Measurements from ENCODE around the gene SORL1-AS1.

Gene SORL1-AS1

GRCh38 chr11:121474680-121475079 is 21.9 kb upstream of the SORL1-AS1 start:
- DNase-seq, result no peak

DNA sequence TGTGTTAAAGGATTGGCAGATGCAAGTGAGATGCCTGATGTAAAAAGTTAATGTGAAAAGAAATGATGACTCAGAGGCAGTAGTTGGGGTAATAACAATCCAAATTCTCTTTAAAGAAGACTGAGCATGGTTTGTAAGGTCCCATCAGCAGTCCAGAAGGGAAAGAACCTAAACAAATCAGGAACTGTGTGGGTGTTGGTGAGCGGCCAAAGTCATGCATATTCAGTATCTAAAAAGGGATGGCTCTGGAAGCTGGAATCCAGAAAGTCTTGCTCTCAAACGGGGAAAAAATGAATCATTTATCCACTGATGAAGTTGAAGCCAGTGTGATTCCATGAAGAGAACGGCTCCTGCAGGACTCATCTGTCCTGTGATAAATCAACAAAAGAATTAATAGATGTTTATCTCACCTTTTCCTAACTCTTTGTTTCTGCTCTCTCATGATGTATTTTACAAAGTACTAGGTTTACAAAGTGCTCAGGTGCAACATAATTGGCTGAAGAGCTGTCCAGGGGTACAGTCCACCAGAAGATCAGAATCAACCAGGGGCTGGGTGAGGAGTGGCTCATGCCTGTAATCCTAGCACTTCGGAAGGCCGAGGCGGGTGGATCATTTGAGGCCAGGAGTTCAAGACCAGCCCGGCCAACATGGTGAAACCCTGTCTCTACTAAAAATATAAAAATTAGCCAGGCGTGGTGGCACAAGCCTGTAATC is 20.5 kb upstream of the SORL1-AS1 start:
- DNase-seq, result no peak

DNA sequence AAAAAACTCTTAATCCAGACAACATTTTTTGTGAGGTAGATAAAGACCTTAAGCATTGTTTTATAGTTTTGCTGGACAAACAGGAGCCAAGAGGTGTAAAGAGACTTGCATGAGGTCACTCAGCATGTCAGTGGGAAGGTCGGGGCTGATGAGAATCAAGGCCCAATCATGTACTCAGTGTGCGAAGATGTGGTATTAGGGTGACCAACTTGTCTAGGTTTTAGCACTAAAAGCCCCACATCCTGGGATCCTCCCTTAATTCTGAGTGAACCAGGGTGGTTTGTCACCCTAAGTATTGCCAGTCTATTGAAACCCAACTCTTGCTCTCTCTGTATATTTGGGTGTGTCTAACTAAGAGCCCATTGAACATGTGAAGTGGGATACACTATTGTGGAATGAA is 19.5 kb upstream of the SORL1-AS1 start:
- no peak for DNase-seq

- no peak for DNase-seq
Observed at GRCh38 chr11:121471167-121471566, 18.4 kb upstream of the SORL1-AS1 start.

- no peak for DNase-seq
Observed at GRCh38 chr11:121469910-121470309, 17.1 kb upstream of the SORL1-AS1 start.

GRCh38 chr11:121467965-121468364 is 15.2 kb upstream of the SORL1-AS1 start:
- no peak for DNase-seq

DNA sequence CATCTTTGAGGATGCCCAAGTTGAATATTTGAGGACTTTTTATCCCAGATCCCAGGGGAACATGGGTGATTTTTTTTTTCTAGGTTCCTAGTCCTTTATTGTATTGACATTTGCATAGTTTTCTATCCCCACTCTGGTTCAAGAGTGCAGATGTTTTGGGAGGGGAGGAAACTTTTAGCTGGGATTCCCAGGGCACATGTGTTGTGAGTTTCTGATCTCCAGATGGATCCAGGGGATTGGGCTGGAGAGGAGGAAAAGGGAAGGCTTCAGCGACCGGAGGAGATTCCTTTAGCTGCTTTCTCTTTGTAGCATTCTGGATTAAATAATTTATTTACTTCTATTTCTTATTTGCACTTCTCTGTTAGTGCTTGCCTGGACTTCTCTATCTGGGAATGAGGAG is 14.7 kb upstream of the SORL1-AS1 start:
- DNase-seq, result no peak

DNA sequence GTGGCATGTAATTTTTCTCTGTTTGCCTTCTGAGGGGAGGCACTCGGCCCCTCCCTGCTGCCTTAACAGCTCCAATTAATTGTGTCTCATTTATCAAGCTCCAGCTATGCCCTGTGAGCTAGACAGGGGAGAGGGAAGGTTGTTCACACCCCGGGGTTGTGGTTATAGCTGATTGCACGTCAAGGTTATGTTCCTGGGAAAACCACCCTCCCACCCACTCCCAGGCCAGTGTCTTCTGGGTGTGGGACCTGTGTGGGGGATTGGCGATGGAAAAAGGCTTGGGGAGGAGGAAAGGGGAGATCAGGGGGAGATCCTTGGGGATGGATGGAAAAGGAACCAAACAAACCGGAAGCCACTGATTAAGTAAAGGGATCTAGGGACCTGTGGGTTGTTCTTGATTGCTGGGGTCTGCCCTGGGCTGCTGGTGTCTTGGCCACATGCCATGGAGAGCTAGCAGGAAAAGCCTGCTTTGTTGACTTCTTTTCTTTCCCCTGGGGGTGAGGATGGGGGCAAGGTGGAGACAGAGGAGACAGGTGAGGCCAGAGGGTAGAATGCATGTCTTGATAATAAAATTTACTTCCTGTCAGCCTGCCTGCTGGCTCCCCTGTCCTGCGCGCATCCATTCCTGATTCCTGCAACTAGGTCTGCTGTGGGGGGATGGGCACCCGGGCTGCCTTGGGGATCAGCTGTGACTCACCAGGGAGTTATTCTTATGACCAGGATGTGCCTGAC is 13.5 kb upstream of the SORL1-AS1 start:
- DNase-seq, result no peak

DNA sequence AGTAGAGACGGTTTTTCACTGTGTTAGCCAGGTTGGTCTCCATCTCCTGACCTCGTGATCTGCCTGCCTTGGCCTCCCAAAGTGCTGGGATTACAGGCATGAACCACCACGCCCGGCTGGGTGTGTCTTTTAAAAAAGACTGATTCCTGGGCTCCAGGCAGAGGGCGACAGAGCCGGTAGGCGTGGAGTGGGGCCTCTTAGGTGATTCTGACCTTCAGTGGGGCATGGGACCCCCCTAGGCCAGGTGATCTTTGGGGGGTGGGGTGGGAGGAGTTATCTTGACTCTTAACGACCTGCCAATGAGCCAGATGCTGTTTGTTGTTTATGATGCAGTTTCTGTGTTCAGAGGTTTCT is 12.9 kb upstream of the SORL1-AS1 start:
- DNase-seq, result no peak

GRCh38 chr11:121464352-121464946 is 11.7 kb upstream of the SORL1-AS1 start:
- DNase-seq, result peak; percentile 54

DNA sequence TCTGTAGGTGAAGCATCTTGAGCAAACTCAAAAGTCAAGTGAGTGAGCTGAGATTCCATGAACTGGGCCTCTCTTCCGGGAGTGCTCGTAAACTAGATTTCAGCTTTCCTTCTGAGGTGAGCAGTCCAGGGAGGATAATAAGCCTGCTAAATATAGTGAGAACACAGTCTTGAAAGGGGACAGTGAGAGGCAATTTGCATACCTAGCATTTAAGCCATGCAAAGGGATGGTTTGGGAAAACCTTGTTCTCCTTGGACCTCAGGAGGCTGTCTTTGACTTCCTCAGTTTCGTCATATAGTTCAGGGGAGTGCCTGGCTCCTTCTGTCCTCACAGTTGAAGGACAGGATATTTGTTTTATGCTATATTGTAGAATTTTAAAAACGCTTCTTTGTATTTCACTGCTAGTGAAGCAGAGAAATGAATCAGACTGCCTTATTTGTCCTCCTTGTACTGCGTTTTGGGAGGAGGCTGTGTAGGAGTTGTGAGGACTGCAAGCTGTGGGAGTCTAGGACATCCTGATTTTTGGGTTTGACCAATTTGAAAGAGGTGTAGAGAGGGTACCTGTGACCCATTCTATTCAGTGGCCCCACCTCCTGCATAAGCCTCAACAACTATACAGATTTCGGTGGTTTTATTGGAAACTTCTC is 11.0 kb upstream of the SORL1-AS1 start:
- no peak for DNase-seq

DNA sequence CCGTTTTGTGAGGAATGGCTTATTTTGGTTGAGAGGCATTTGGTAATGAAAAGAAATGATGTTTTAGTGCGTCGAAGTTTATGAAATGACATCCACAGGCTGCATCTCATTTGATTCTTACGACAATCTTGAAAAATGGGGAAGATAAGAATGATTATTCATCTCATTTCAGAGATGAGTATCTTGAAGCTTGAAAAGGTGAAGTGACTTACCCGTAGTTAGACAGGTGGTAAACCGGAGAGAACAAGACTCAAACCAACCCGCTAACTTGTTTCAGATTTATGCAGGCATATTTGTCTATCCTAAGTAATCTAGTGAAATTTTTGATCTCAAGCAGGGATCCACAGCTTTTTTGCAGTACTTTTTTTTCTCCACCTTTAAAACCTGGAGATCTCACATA is 9.1 kb upstream of the SORL1-AS1 start:
- DNase-seq, result no peak

DNA sequence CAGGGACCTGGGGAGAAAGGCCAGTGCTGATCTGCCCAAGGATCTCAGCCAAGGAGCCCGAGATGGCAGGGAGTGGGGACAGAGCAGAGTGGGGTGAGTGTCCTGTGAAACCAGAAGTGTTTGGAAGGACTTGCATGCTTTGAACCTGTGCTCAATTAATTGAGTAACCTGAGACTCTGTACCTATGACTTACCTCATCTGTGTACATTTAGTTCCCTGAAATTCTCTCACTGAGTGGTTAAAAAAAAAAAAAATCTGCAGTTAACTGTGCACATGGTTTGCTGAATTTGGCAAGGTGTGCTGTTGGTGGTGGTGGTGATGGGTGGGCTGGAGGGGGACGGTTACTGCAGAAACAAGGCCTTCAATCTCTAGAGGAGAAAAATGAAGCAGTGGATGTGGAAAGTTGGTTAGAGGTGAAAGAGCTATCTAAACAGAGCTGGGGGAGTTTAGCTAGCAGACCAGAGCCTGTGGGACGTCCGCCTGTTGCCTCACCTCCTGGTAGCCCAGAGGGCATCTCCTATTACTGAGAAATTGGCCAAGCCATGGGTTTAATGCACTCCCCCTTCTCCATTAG is 8.3 kb upstream of the SORL1-AS1 start:
- DNase-seq, result no peak

DNA sequence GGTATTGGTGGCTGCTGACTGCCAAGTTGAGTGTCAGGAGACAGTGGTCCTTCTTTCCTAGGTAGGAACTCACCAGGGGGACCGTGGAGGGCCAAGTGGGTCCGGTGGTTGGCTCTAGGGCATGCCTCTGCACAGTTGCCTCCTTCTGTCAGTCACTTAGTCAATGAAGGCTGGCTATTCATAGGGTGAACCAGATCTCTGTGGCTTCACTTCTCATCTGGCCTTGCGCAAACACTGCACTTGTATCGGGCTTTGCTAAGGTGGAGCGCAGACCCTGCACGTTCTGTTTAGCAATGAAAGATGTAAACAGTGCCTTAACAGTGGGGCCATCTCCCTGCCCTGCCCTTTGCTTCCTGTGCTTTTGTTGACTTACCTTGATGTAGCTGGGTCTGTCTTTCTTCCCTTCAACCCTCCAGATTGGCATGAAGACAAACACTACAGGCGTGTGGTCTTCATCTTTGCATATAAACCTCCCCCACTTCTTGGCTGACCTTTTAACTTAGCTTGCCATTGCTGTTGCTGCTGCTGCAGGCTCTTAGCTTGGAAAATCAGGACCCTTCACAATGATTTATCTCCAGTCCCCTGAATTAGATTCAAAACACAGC is 6.7 kb upstream of the SORL1-AS1 start:
- no peak for DNase-seq

- no peak for DNase-seq
Observed at GRCh38 chr11:121458551-121458950, 5.8 kb upstream of the SORL1-AS1 start.

GRCh38 chr11:121456816-121457431 is 4.2 kb upstream of the SORL1-AS1 start:
- no peak for DNase-seq

GRCh38 chr11:121456151-121456550 is 3.4 kb upstream of the SORL1-AS1 start:
- no peak for DNase-seq

- DNase-seq, result no peak
Observed at GRCh38 chr11:121455115-121455514, 2.3 kb upstream of the SORL1-AS1 start.

DNA sequence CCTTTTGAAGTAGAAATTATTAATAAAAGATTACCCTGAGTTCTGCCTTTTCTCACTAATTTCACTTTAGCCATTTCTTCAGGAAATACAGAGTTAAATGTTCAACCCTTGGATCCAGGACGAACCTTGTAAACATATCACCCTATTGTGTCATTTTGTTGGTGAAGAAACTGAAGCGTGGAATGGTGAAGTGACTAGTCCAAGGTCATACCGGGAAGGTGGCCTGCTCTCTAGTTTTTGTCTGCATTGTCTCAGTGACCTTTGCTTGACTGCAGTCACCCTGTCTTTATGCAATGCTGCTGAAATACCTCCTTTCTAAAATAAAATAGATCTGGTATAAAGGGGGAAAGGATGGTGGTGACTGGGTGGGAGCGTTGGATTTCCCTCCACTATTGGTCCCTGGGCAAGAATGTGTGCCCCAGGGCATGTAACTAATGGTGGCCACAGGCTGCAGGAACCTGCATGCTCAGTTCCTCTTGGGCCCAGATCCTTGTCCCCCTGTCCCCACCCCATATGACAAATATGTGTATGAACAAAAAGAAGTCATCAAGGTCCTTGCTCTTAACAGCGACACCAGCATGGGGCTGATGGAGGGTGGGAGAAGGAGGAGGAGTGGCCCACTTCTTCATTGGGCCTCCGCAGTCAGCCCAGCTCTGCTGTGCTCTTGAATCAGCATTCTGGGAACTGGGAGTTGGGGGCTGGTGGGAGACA is 977 bp upstream of the SORL1-AS1 start:
- no peak for DNase-seq

- peak; percentile 27 for DNase-seq
Observed at GRCh38 chr11:121451986-121452608, 670 bp downstream of the SORL1-AS1 start, which contains the start of gene SORL1. Gene SORL1, plus strand, starts transcription at chr11:121452314. Its CDS starts 18 bp downstream, at chr11:121452332.
